K562 (cell line): ENCODE measurements around the gene RETN. TPM values are rescaled to one million over a fixed set of nuclear protein-coding genes. Genes with fewer than 3 reads are reported as not detected.

Source experiments
- CCNT2 ChIP-seq: IDR thresholded peaks from 2 replicates; pipeline ENCODE4 v1.6.1; 2011; ENCODE audit warnings: borderline replicate concordance, low read depth, mild to moderate bottlenecking, moderate library complexity, mixed read lengths, low read length; ENCODE audit not compliant: insufficient read length; ENCODE audit errors: extremely low read depth
- E2F3 ChIP-seq: fragments of 250-450 bp; sonication (Bioruptor Pico); IDR thresholded peaks from 2 replicates; pipeline ENCODE4 v1.4.0; 2020; ENCODE audit warnings: mild to moderate bottlenecking
- ESRRA ChIP-seq: fragments of 450-650 bp; IDR thresholded peaks from 2 replicates; pipeline ENCODE4 v1.6.1; 2014; ENCODE audit warnings: low read depth, mild to moderate bottlenecking, moderate library complexity, borderline replicate concordance
- SMAD2 ChIP-seq: fragments of 150-350 bp; IDR thresholded peaks from 2 replicates; pipeline ENCODE4 v1.6.1; 2014; ENCODE audit warnings: low read depth, mild to moderate bottlenecking, low read length
- YY1 ChIP-seq, 3 experiments: IDR thresholded peaks; 2 replicates each; pipeline ENCODE4 v1.6.1; 2011; ENCODE audit warnings: low read length in 2 of 3, mild to moderate bottlenecking in 2 of 3, moderate library complexity in 2 of 3, borderline replicate concordance in 1 of 3, control low read depth in 1 of 3, low read depth in 1 of 3; ENCODE audit not compliant: insufficient read depth in 3 of 3, insufficient replicate concordance in 2 of 3, control insufficient read depth in 1 of 3, insufficient read length in 1 of 3; ENCODE audit errors: extremely low read depth in 1 of 3
- ZNF589 ChIP-seq: fragments of 200-800 bp; sonication (Bioruptor generic); IDR thresholded peaks from 2 replicates; pipeline ENCODE4 v1.6.1; 2016; ENCODE audit warnings: low read depth, missing genetic modification characterization, missing compliant biosample characterization
- polyA plus RNA-seq, 8 experiments: library from polyadenylated mRNA; depleted of rRNA in 4 of 8; stranded (reverse) in 5 of 8; unstranded in 3 of 8; fragments of >200 nt; fragmentation: Nextera tagmentation in 2 of 8; fragmentation: Illumina TruSeq in 1 of 8; extraction: Ambion mirVana in 2 of 8; extraction: Trizol in 1 of 8; gene quantifications; 2 replicates each; pipeline versions ENCODE4 v1.2.1 to v1.2.3, GENCODE V29; 2011 to 2014; ENCODE audit warnings: inconsistent platforms in 1 of 8, missing spikeins in 1 of 8
- total RNA-seq, 7 experiments: library from RNA; depleted of rRNA in 6 of 7; stranded (reverse); fragments of >200 nt in 6 of 7; fragmentation: Illumina TruSeq in 2 of 7; extraction: Trizol in 2 of 7; gene quantifications; 2 replicates each; pipeline versions ENCODE4 v1.2.1 to v1.2.3, GENCODE V29; 2011 to 2021; ENCODE audit warnings: low replicate concordance in 1 of 7
- TF ChIP-seq, protein P1 (sequence below): fragments of 450-650 bp; IDR thresholded peaks from 2 replicates; pipeline ENCODE4 v1.6.1; 2016; ENCODE audit warnings: mild to moderate bottlenecking, moderate library complexity
- TF ChIP-seq, protein P2 (sequence below): fragments of 450-650 bp; IDR thresholded peaks from 2 replicates; pipeline ENCODE4 v1.6.1; 2016; ENCODE audit warnings: missing biosample characterization, missing genetic modification characterization
- TF ChIP-seq, protein P3 (sequence below): fragments of 450-650 bp; IDR thresholded peaks from 2 replicates; pipeline ENCODE4 v1.6.1; 2018; ENCODE audit not compliant: partially characterized antibody

RETN gene
- total and polyA plus RNA-seq, 9 of the 15 experiments (the other 6 are each of a cell fraction or from before 2014, with no cell fraction given) = not detected

DNA sequence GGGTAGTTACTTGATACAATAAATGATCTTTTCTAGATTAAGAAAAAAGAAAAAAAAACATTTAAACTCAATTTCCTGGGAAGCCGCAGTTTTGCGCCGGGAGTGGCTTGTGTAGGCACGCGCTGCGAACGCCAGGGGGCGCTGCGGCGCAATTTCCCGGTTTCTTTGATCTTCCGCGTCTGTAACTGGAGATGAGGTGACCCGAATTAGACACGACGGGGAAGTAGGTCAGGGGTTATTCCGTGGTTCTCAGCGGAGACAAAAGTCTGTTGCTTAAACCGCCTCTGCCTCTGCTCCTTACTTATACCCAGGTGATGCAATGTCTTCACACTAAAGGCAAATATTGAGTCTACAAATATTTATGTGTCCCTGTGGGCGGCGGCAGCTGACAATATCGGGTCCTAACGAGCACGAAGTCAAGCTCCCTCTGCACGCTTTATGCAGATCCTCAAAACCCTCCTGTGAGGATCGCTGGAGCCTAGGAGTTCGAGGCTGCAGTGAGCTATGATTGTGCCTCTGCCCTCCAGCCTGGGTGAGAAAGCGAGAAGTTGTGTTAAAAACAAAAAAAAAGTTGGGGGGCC, 16.7 kb upstream of the RETN start (continued):
- TF ChIP-seq, protein P1, sequence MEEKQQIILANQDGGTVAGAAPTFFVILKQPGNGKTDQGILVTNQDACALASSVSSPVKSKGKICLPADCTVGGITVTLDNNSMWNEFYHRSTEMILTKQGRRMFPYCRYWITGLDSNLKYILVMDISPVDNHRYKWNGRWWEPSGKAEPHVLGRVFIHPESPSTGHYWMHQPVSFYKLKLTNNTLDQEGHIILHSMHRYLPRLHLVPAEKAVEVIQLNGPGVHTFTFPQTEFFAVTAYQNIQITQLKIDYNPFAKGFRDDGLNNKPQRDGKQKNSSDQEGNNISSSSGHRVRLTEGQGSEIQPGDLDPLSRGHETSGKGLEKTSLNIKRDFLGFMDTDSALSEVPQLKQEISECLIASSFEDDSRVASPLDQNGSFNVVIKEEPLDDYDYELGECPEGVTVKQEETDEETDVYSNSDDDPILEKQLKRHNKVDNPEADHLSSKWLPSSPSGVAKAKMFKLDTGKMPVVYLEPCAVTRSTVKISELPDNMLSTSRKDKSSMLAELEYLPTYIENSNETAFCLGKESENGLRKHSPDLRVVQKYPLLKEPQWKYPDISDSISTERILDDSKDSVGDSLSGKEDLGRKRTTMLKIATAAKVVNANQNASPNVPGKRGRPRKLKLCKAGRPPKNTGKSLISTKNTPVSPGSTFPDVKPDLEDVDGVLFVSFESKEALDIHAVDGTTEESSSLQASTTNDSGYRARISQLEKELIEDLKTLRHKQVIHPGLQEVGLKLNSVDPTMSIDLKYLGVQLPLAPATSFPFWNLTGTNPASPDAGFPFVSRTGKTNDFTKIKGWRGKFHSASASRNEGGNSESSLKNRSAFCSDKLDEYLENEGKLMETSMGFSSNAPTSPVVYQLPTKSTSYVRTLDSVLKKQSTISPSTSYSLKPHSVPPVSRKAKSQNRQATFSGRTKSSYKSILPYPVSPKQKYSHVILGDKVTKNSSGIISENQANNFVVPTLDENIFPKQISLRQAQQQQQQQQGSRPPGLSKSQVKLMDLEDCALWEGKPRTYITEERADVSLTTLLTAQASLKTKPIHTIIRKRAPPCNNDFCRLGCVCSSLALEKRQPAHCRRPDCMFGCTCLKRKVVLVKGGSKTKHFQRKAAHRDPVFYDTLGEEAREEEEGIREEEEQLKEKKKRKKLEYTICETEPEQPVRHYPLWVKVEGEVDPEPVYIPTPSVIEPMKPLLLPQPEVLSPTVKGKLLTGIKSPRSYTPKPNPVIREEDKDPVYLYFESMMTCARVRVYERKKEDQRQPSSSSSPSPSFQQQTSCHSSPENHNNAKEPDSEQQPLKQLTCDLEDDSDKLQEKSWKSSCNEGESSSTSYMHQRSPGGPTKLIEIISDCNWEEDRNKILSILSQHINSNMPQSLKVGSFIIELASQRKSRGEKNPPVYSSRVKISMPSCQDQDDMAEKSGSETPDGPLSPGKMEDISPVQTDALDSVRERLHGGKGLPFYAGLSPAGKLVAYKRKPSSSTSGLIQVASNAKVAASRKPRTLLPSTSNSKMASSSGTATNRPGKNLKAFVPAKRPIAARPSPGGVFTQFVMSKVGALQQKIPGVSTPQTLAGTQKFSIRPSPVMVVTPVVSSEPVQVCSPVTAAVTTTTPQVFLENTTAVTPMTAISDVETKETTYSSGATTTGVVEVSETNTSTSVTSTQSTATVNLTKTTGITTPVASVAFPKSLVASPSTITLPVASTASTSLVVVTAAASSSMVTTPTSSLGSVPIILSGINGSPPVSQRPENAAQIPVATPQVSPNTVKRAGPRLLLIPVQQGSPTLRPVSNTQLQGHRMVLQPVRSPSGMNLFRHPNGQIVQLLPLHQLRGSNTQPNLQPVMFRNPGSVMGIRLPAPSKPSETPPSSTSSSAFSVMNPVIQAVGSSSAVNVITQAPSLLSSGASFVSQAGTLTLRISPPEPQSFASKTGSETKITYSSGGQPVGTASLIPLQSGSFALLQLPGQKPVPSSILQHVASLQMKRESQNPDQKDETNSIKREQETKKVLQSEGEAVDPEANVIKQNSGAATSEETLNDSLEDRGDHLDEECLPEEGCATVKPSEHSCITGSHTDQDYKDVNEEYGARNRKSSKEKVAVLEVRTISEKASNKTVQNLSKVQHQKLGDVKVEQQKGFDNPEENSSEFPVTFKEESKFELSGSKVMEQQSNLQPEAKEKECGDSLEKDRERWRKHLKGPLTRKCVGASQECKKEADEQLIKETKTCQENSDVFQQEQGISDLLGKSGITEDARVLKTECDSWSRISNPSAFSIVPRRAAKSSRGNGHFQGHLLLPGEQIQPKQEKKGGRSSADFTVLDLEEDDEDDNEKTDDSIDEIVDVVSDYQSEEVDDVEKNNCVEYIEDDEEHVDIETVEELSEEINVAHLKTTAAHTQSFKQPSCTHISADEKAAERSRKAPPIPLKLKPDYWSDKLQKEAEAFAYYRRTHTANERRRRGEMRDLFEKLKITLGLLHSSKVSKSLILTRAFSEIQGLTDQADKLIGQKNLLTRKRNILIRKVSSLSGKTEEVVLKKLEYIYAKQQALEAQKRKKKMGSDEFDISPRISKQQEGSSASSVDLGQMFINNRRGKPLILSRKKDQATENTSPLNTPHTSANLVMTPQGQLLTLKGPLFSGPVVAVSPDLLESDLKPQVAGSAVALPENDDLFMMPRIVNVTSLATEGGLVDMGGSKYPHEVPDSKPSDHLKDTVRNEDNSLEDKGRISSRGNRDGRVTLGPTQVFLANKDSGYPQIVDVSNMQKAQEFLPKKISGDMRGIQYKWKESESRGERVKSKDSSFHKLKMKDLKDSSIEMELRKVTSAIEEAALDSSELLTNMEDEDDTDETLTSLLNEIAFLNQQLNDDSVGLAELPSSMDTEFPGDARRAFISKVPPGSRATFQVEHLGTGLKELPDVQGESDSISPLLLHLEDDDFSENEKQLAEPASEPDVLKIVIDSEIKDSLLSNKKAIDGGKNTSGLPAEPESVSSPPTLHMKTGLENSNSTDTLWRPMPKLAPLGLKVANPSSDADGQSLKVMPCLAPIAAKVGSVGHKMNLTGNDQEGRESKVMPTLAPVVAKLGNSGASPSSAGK = peak; percentile 95
- TF ChIP-seq E2F3 (CRISPR knock-in tag) (no peak), CCNT2 (no peak), YY1 (IDR thresholded peaks at IDR 0.05; ENCODE audit: borderline replicate concordance in 1 of 3, control insufficient read depth in 1 of 3, extremely low read depth in 1 of 3, insufficient read depth in 3 of 3, insufficient read length in 1 of 3, insufficient replicate concordance in 2 of 3, low read depth in 1 of 3, low read length in 2 of 3) (peak in 1 of 3 experiments; percentile 37), ZNF589 (0 out of 2 replicates have a peak, but pooled peaks have one; percentile 18), SMAD2 (no peak), ESRRA (peak; percentile 75; the same call in 1 of the 2 replicates)
- TF ChIP-seq, protein P2, sequence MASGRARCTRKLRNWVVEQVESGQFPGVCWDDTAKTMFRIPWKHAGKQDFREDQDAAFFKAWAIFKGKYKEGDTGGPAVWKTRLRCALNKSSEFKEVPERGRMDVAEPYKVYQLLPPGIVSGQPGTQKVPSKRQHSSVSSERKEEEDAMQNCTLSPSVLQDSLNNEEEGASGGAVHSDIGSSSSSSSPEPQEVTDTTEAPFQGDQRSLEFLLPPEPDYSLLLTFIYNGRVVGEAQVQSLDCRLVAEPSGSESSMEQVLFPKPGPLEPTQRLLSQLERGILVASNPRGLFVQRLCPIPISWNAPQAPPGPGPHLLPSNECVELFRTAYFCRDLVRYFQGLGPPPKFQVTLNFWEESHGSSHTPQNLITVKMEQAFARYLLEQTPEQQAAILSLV (tag) = peak; percentile 35; the same call in 1 of the 2 replicates
- TF ChIP-seq, protein P3, sequence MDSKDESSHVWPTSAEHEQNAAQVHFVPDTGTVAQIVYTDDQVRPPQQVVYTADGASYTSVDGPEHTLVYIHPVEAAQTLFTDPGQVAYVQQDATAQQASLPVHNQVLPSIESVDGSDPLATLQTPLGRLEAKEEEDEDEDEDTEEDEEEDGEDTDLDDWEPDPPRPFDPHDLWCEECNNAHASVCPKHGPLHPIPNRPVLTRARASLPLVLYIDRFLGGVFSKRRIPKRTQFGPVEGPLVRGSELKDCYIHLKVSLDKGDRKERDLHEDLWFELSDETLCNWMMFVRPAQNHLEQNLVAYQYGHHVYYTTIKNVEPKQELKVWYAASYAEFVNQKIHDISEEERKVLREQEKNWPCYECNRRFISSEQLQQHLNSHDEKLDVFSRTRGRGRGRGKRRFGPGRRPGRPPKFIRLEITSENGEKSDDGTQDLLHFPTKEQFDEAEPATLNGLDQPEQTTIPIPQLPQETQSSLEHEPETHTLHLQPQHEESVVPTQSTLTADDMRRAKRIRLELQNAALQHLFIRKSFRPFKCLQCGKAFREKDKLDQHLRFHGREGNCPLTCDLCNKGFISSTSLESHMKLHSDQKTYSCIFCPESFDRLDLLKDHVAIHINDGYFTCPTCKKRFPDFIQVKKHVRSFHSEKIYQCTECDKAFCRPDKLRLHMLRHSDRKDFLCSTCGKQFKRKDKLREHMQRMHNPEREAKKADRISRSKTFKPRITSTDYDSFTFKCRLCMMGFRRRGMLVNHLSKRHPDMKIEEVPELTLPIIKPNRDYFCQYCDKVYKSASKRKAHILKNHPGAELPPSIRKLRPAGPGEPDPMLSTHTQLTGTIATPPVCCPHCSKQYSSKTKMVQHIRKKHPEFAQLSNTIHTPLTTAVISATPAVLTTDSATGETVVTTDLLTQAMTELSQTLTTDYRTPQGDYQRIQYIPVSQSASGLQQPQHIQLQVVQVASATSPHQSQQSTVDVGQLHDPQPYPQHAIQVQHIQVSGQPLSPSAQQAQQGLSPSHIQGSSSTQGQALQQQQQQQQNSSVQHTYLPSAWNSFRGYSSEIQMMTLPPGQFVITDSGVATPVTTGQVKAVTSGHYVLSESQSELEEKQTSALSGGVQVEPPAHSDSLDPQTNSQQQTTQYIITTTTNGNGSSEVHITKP = peak; percentile 45
